HTR-8/SVneo (cell line): ENCODE measurements around the gene MCF2L.
"Not testable (repeated sequence)": the region's sequence is repeated elsewhere in the genome, so short reads cannot be mapped to it uniquely, and the experiment has no call there.

ENCODE experiments used
- DNase-seq: peaks from one replicate; pipeline ENCODE4 v3.0.0; 2011; ENCODE audit warnings: low spot score, mixed read lengths; ENCODE audit not compliant: insufficient read length
- FAIRE-seq: peaks from 2 replicates; lab custom pipeline; 2011; peaks lifted over from hg19 to GRCh38; lab: Jason Lieb, UNC

Gene MCF2L

GRCh38 chr13:112968910-112969691 is at the start of gene MCF2L:
Gene MCF2L (plus strand): TSS chr13:112969214. CDS start chr13:112969380, 166 bp downstream.
- peak; percentile 45 for DNase-seq
- no peak for FAIRE-seq

GRCh38 chr13:112923962-112924361 is 45.1 kb upstream of the MCF2L start:
- FAIRE-seq (no peak), DNase-seq (no peak)

- DNase-seq, result no peak
- FAIRE-seq, result no peak
Observed at GRCh38 chr13:112924365-112924764, 44.6 kb upstream of the MCF2L start.

- peak; percentile 13 for FAIRE-seq
- DNase-seq, result no peak
Observed at GRCh38 chr13:112926003-112926402, 43.0 kb upstream of the MCF2L start.

- no peak for DNase-seq
- no peak for FAIRE-seq
Observed at GRCh38 chr13:112926993-112927392, 42.0 kb upstream of the MCF2L start.

- FAIRE-seq, result no peak
- no peak for DNase-seq
Observed at GRCh38 chr13:112928020-112928971, 40.7 kb upstream of the MCF2L start.

GRCh38 chr13:112928972-112929782 is 39.8 kb upstream of the MCF2L start:
- FAIRE-seq (no peak), DNase-seq (no peak)

- FAIRE-seq (no peak), DNase-seq (no peak)
Observed at GRCh38 chr13:112929783-112930055, 39.3 kb upstream of the MCF2L start.

GRCh38 chr13:112930192-112930591 is 38.8 kb upstream of the MCF2L start:
- DNase-seq (no peak), FAIRE-seq (no peak)

GRCh38 chr13:112931028-112931934 is 37.7 kb upstream of the MCF2L start:
- DNase-seq (peak; percentile 76), FAIRE-seq (no peak)

GRCh38 chr13:112932971-112933370 is 36.0 kb upstream of the MCF2L start:
- FAIRE-seq, result no peak
- DNase-seq, result no peak

GRCh38 chr13:112933649-112934048 is 35.4 kb upstream of the MCF2L start:
- DNase-seq (no peak), FAIRE-seq (no peak)

GRCh38 chr13:112934078-112934477 is 34.9 kb upstream of the MCF2L start:
- DNase-seq, result no peak
- no peak for FAIRE-seq

GRCh38 chr13:112938680-112939079 is 30.3 kb upstream of the MCF2L start:
- DNase-seq, result no peak
- FAIRE-seq, result no peak

GRCh38 chr13:112940236-112940635 is 28.8 kb upstream of the MCF2L start:
- FAIRE-seq, result no peak

GRCh38 chr13:112941349-112941748 is 27.7 kb upstream of the MCF2L start:
- no peak for FAIRE-seq
- no peak for DNase-seq

More at GRCh38 chr13:112940236-112940635, 28.8 kb upstream of the MCF2L start:
- no peak for DNase-seq

GRCh38 chr13:112941765-112942164 is 27.2 kb upstream of the MCF2L start:
- not testable (repeated sequence) for DNase-seq

GRCh38 chr13:112942689-112943308 is 26.2 kb upstream of the MCF2L start:
- FAIRE-seq (peak; percentile 94), DNase-seq (peak; percentile 86)

More at GRCh38 chr13:112941765-112942164, 27.2 kb upstream of the MCF2L start:
- FAIRE-seq, result not testable (repeated sequence)
